Stimulated activated CD8-positive, alpha-beta memory T cell treated with anti-CD3 and anti-CD28 coated beads, Interleukin-12 subunit alpha, Interleukin-12 subunit beta, amount 100 ng/mL, for 1 hour (primary cell): ENCODE measurements around the gene MAPKAPK2.
"Not testable (repeated sequence)": the region's sequence is repeated elsewhere in the genome, so short reads cannot be mapped to it uniquely, and the experiment has no call there.

Experiments
- DNase-seq: peaks from one replicate; pipeline ENCODE4 v3.0.0-alpha.2; 2020; ENCODE audit warnings: low read depth

The MAPKAPK2 gene

GRCh38 chr1:206778031-206778430 is 93.3 kb downstream of the MAPKAPK2 start:
- no peak for DNase-seq

- not testable (repeated sequence) for DNase-seq
These were observed 94.2 kb downstream of the MAPKAPK2 start for GRCh38 chr1:206778911-206779310.

- DNase-seq, result no peak
These were observed 94.9 kb downstream of the MAPKAPK2 start for GRCh38 chr1:206779638-206780037.

GRCh38 chr1:206782448-206782847 is 97.7 kb downstream of the MAPKAPK2 start:
- no peak for DNase-seq

- no peak for DNase-seq
These were observed 98.8 kb downstream of the MAPKAPK2 start for GRCh38 chr1:206783506-206783905.
